ENCODE data around the gene ADPRH.

GRCh38 chr3:119555929-119556328 lies 23.4 kb upstream of the ADPRH start:
- TF ChIP-seq POLR2A (IDR thresholded peaks at IDR 0.05; ENCODE audit: low read length), result no peak
- no peak for TF ChIP-seq CTCF (IDR thresholded peaks at IDR 0.05)
- no peak for TF ChIP-seq POLR2AphosphoS2 (conservative IDR thresholded peaks at IDR 0.05; ENCODE audit: low read length)
- TF ChIP-seq E2F6 (IDR thresholded peaks at IDR 0.05; ENCODE audit: borderline replicate concordance, low read depth), result no peak
- TF ChIP-seq EP300 (IDR thresholded peaks at IDR 0.05), result no peak
- no peak for TF ChIP-seq ELK1 (IDR thresholded peaks at IDR 0.05; ENCODE audit: low read depth, low read length)
- no peak for TF ChIP-seq RAD21 (conservative IDR thresholded peaks at IDR 0.05 in 1 of 2, IDR thresholded peaks at IDR 0.05 in 1 of 2)
- TF ChIP-seq CHD2 (IDR thresholded peaks at IDR 0.05; ENCODE audit: low read length, partially characterized antibody), result no peak
- TF ChIP-seq HDAC2 (IDR thresholded peaks at IDR 0.05), result no peak
- TF ChIP-seq MAX (IDR thresholded peaks at IDR 0.05), result no peak

Data from A549 (cell line).